ENCODE measurements around the gene KRT31. TPM values are rescaled to one million over a fixed set of nuclear protein-coding genes. Genes with fewer than 3 reads are reported as not detected.
"Not testable (repeated sequence)": the region's sequence is repeated elsewhere in the genome, so short reads cannot be mapped to it uniquely, and the experiment has no call there.

KRT31 gene
- total RNA-seq, 2 experiments from 2014 or later, result not detected

GRCh38 chr17:41367426-41368075 lies 29.9 kb downstream of the KRT31 start:
- CTCF ChIA-PET, result no interaction called here
- Mint-ChIP-seq H3K4me1 (peaks cover 4% of the 10 kb centered on the region), H3K4me3 (no peak overlapping the region), H3K36me3 (ENCODE audit: low read depth) (no peaks in the 10 kb centered on the region), H3K27ac (no peak overlapping the region), H3K27me3 (no peaks in the 10 kb centered on the region), H3K9me3 (no peaks in the 10 kb centered on the region)
- POLR2A ChIA-PET, result no interaction called here
- DNase-seq, result no peak

- Mint-ChIP-seq H3K4me3 (no peak overlapping the region), H3K36me3 (ENCODE audit: low read depth) (no peaks in the 10 kb centered on the region), H3K27ac (no peak overlapping the region), H3K27me3 (no peaks in the 10 kb centered on the region), H3K9me3 (peaks cover 4% of the 10 kb centered on the region), H3K4me1 (peaks cover 4% of the 10 kb centered on the region)
- no peak for DNase-seq
- ChIA-PET CTCF (no interaction called here), POLR2A (no interaction called here)
Measured at GRCh38 chr17:41366070-41366469, 31.3 kb downstream of the KRT31 start.

- CTCF ChIA-PET, result no interaction called here
- Mint-ChIP-seq H3K4me3 (no peak overlapping the region), H3K27me3 (peaks cover 1% of the 10 kb centered on the region), H3K4me1 (peaks cover 4% of the 10 kb centered on the region), H3K9me3 (peaks cover 5% of the 10 kb centered on the region), H3K36me3 (ENCODE audit: low read depth) (no peaks in the 10 kb centered on the region), H3K27ac (no peak overlapping the region)
- POLR2A ChIA-PET, result no interaction called here
- DNase-seq, result no peak
Measured at GRCh38 chr17:41363881-41364280, 33.5 kb downstream of the KRT31 start.

- H3K36me3 Mint-ChIP-seq (ENCODE audit: low read depth), result peaks cover 4% of the 10 kb centered on the region
- peaks cover 12% of the 10 kb centered on the region for H3K27me3 Mint-ChIP-seq
- POLR2A ChIA-PET, result no interaction called here
- peaks cover 4% of the 10 kb centered on the region for H3K4me1 Mint-ChIP-seq
- CTCF ChIA-PET, result no interaction called here
- H3K4me3 Mint-ChIP-seq, result no peak overlapping the region
- no peak overlapping the region for H3K27ac Mint-ChIP-seq
- H3K9me3 Mint-ChIP-seq, result peaks cover 8% of the 10 kb centered on the region
- DNase-seq, result no peak
Measured at GRCh38 chr17:41360296-41360995, 37.0 kb downstream of the KRT31 start.

- CTCF ChIA-PET, result no interaction called here
- Mint-ChIP-seq H3K36me3 (ENCODE audit: low read depth) (peaks cover 4% of the 10 kb centered on the region), H3K4me3 (no peak overlapping the region), H3K4me1 (no peaks in the 10 kb centered on the region), H3K9me3 (peaks cover 3% of the 10 kb centered on the region), H3K27me3 (peaks cover 10% of the 10 kb centered on the region), H3K27ac (no peak overlapping the region)
- POLR2A ChIA-PET, result no interaction called here
- no peak for DNase-seq
Measured at GRCh38 chr17:41354536-41354935, 42.9 kb downstream of the KRT31 start.

- DNase-seq, result no peak
- Mint-ChIP-seq H3K4me3 (no peak overlapping the region), H3K36me3 (ENCODE audit: low read depth) (peaks cover 4% of the 10 kb centered on the region), H3K27ac (no peak overlapping the region), H3K9me3 (peaks cover 3% of the 10 kb centered on the region), H3K4me1 (no peaks in the 10 kb centered on the region), H3K27me3 (peaks cover 10% of the 10 kb centered on the region)
- ChIA-PET CTCF (no interaction called here), POLR2A (no interaction called here)
Measured at GRCh38 chr17:41352597-41353366, 44.6 kb downstream of the KRT31 start.

GRCh38 chr17:41351177-41351576 lies 46.2 kb downstream of the KRT31 start:
- H3K4me1 Mint-ChIP-seq, result no peaks in the 10 kb centered on the region
- peaks cover 3% of the 10 kb centered on the region for H3K36me3 Mint-ChIP-seq (ENCODE audit: low read depth)
- CTCF ChIA-PET, result no interaction called here
- DNase-seq, result no peak
- peaks cover 3% of the 10 kb centered on the region for H3K27me3 Mint-ChIP-seq
- H3K27ac Mint-ChIP-seq, result no peak overlapping the region
- no peak overlapping the region for H3K4me3 Mint-ChIP-seq
- H3K9me3 Mint-ChIP-seq, result peaks cover under 1% of the 10 kb centered on the region
- POLR2A ChIA-PET, result no interaction called here

- DNase-seq; H3K4me1 Mint-ChIP-seq; H3K27me3 Mint-ChIP-seq; POLR2A ChIA-PET; H3K27ac Mint-ChIP-seq; H3K4me3 Mint-ChIP-seq; CTCF ChIA-PET; H3K9me3 Mint-ChIP-seq; H3K36me3 Mint-ChIP-seq (ENCODE audit: low read depth): not testable (repeated sequence)
Measured at GRCh38 chr17:41350381-41350878, 47.0 kb downstream of the KRT31 start, which contains the start of gene KRT33A. TSS of gene KRT33A (minus strand) at chr17:41350828. CDS start at chr17:41350767, 61 bp downstream.

GRCh38 chr17:41347869-41348760 lies 49.3 kb downstream of the KRT31 start:
- Mint-ChIP-seq H3K4me1 (peaks cover 2% of the 10 kb centered on the region), H3K9me3 (peaks cover 7% of the 10 kb centered on the region), H3K4me3 (no peak overlapping the region), H3K27ac (no peak overlapping the region), H3K36me3 (ENCODE audit: low read depth) (peaks cover 4% of the 10 kb centered on the region), H3K27me3 (peaks cover 5% of the 10 kb centered on the region)
- DNase-seq, result no peak
- ChIA-PET POLR2A (no interaction called here), CTCF (interaction anchor here (0.5 to 1.1 kb wide), 3 partner anchors 26 to 201 kb away, joined by 3 to 4 read pairs (median 4); no protein-coding TSS in a partner anchor)

- peaks cover 15% of the 10 kb centered on the region for H3K4me1 Mint-ChIP-seq
- H3K4me3 Mint-ChIP-seq, H3K27me3 Mint-ChIP-seq, POLR2A ChIA-PET, DNase-seq, H3K27ac Mint-ChIP-seq: not testable (repeated sequence)
- CTCF ChIA-PET, result interaction anchor here (0.6 kb wide), 1 partner anchor 17 kb away, joined by 3 read pairs; no protein-coding TSS in a partner anchor
- peaks cover 11% of the 10 kb centered on the region for H3K36me3 Mint-ChIP-seq (ENCODE audit: low read depth)
- H3K9me3 Mint-ChIP-seq, result peaks cover 19% of the 10 kb centered on the region
Measured at GRCh38 chr17:41346421-41346820, 51.0 kb downstream of the KRT31 start.

GRCh38 chr17:41345992-41346391 lies 51.4 kb downstream of the KRT31 start:
- H3K27me3 Mint-ChIP-seq, result peaks cover 7% of the 10 kb centered on the region
- H3K36me3 Mint-ChIP-seq (ENCODE audit: low read depth), result peaks cover 13% of the 10 kb centered on the region
- CTCF ChIA-PET, result no interaction called here
- H3K9me3 Mint-ChIP-seq, result peaks cover 19% of the 10 kb centered on the region
- H3K27ac Mint-ChIP-seq, result no peak overlapping the region
- H3K4me1 Mint-ChIP-seq, result peaks cover 19% of the 10 kb centered on the region
- POLR2A ChIA-PET, result no interaction called here
- DNase-seq, result no peak
- no peak overlapping the region for H3K4me3 Mint-ChIP-seq
